Measurements from ENCODE around the gene MAML3.
A peak's percentile ranks its signal among the peaks of the same experiment; 100 is the strongest.

MAML3 gene

GRCh38 chr4:139833151-139833910 lies 320.7 kb downstream of the MAML3 start:
- DNase-seq: peak; percentile 98

- DNase-seq: no peak
Observed at GRCh38 chr4:139828966-139829664, 324.9 kb downstream of the MAML3 start.

- peak; percentile 74 for DNase-seq
Observed at GRCh38 chr4:139826426-139826825, 327.6 kb downstream of the MAML3 start.

- DNase-seq: peak; percentile 68
Observed at GRCh38 chr4:139825523-139826014, 328.4 kb downstream of the MAML3 start.

GRCh38 chr4:139824882-139825522 lies 329.0 kb downstream of the MAML3 start:
- DNase-seq: peak; percentile 64

GRCh38 chr4:139823746-139824145 lies 330.2 kb downstream of the MAML3 start:
- no peak for DNase-seq

GRCh38 chr4:139823345-139823744 lies 330.6 kb downstream of the MAML3 start:
- DNase-seq: no peak

- no peak for DNase-seq
Observed at GRCh38 chr4:139822391-139822790, 331.6 kb downstream of the MAML3 start.

GRCh38 chr4:139819082-139819481 lies 334.9 kb downstream of the MAML3 start:
- DNase-seq: no peak

GRCh38 chr4:139817657-139818452 lies 336.1 kb downstream of the MAML3 start:
- DNase-seq: no peak

- DNase-seq: no peak
Observed at GRCh38 chr4:139816856-139817255, 337.1 kb downstream of the MAML3 start.

- DNase-seq: peak; percentile 73
Observed at GRCh38 chr4:139815778-139816601, 338.0 kb downstream of the MAML3 start.

GRCh38 chr4:139814323-139815015 lies 339.5 kb downstream of the MAML3 start:
- DNase-seq: peak; percentile 79

GRCh38 chr4:139813881-139814280 lies 340.1 kb downstream of the MAML3 start:
- DNase-seq: no peak

- no peak for DNase-seq
Observed at GRCh38 chr4:139810710-139811109, 343.3 kb downstream of the MAML3 start.

GRCh38 chr4:139809757-139810140 lies 344.2 kb downstream of the MAML3 start:
- no peak for DNase-seq

GRCh38 chr4:139808808-139809756 lies 344.9 kb downstream of the MAML3 start:
- peak; percentile 62 for DNase-seq

- DNase-seq: peak; percentile 83
Observed at GRCh38 chr4:139808381-139808807, 345.6 kb downstream of the MAML3 start.

GRCh38 chr4:139807483-139807882 lies 346.5 kb downstream of the MAML3 start:
- DNase-seq: no peak

- no peak for DNase-seq
Observed at GRCh38 chr4:139806929-139807328, 347.1 kb downstream of the MAML3 start.
